GM19395 (cell line): ENCODE results near the gene FCAMR.

Source experiments
- ATAC-seq: cut with Tn5 transposase; IDR thresholded peaks from one replicate; pipeline ENCODE4 v1.9.1; 2021; ENCODE audit warnings: mild to moderate bottlenecking, moderate library complexity; ENCODE audit not compliant: unreplicated experiment

Gene FCAMR, protein sequence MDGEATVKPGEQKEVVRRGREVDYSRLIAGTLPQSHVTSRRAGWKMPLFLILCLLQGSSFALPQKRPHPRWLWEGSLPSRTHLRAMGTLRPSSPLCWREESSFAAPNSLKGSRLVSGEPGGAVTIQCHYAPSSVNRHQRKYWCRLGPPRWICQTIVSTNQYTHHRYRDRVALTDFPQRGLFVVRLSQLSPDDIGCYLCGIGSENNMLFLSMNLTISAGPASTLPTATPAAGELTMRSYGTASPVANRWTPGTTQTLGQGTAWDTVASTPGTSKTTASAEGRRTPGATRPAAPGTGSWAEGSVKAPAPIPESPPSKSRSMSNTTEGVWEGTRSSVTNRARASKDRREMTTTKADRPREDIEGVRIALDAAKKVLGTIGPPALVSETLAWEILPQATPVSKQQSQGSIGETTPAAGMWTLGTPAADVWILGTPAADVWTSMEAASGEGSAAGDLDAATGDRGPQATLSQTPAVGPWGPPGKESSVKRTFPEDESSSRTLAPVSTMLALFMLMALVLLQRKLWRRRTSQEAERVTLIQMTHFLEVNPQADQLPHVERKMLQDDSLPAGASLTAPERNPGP

DNA sequence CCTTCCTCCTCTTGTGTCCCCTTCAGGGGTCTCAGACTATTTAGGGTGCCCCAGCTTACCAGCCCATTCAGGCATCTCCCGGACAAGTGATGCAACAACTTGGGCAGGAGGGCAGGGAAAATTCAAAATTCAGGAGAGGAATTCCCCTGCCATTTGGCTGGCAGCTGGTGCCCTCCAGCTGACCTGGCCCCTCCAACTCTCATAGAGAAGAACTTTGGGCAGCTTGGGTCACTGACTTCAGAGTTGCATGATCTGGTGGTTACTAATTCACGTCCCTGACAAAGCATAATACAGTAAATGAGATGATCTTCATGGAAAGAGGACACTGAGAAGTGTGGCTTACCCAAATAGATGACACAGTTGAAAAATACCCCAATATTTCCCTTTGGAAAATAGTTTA, at the start of gene FCAMR:
TSS of gene FCAMR (minus strand) at position 15 of the 400 bp plus-strand sequence. CDS start 335 bp downstream, outside the sequence.
- no peak for ATAC-seq

DNA sequence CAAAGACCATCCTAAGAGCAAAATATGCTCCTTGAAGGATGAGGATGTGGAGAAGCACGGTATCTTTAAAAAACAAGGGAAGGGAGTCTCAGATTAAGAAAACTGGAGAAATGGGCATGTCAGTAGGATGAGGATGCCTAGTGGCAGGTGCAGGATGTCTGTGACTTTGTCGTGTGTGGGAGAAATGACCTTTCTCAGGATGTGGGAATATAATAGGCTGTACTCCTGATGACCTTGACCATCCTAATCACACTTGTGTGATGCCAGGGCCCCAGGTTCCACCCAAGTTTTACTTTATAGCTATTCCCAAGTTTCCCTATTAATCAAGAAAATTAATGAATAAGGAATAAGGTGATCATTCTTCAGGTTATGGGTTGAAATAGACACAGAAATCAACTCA, 49.4 kb upstream of the FCAMR start:
- ATAC-seq = no peak

DNA sequence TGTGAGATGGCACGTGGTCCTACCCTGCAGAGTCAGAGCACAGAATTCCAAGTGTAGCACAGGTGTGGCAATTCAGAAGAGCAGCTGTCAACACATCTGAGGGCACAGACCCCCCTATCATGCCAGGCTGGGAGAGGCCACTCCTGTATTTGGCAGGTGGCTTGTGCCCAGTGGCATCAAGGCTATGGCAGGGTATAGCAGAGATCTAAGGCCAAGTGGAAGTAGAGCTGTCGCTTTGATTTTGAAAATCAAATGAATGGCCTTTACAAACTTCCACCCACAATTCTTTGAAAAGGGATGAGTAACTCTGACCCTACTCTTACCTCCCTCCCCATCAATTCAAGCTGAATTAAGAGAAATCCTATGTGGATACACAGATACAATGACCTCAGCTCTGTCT, 48.9 kb upstream of the FCAMR start:
- ATAC-seq = no peak

DNA sequence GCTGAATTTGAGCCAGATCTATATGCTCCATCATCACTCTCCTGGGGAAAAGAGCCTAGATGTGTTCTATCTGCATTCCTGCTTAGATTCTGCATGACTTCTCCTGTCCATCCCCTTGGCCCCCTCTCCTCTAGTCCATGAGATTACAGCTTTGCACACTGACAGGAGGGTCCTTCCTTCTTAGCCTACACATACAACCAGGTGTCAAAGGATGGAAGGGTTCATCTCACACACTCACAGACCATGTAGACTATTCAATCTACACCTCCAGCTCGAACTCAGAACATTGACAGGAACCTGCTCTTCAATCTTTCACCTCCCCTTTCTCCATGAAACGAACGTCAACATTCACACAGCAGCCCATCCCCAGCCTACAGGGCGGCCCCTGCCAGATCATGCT, 48.4 kb upstream of the FCAMR start:
- ATAC-seq = no peak

DNA sequence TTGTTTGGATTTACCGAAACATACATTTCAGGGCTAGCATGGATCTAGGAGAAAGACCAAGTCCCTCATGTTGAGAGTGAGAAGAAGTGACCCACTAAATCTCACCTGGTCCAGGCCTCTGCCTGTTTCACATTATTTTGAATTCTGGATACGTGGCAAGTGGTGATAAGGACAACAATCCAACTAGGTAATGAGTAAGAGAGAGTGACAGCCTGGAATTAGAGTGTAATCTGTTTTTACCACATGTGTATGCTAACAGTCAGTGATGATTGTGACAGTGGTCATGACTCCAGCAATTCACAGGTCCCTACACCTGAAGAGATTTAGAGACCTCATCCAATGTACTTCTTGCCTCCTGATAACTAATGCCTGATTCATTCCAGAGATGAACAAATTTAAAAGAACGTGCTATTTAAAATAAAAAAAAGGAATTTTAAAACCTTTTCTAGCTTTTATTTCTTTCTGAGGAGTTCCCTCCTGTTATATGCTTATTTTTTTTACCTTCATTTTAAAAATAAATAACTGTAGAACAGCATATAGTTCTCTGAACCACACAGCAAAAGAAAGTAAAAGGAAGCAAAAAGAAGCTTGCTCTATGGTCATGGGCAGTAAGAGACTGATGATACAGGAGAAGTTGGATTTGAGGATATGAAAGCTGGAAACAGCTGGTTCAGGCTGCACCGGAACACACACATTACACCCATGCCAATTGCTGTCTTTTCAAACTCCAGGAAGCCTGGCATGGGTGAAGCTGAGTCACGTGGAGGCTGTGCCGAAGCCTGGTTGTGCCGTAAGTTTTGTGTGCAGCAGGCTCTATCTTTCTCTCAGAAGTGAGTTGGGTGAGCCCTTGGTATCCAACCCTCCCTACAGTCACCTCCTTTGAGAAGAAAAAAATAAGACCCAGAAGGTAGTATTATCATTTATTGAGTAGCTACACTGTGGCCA, 47.6 kb upstream of the FCAMR start:
- no peak for ATAC-seq

DNA sequence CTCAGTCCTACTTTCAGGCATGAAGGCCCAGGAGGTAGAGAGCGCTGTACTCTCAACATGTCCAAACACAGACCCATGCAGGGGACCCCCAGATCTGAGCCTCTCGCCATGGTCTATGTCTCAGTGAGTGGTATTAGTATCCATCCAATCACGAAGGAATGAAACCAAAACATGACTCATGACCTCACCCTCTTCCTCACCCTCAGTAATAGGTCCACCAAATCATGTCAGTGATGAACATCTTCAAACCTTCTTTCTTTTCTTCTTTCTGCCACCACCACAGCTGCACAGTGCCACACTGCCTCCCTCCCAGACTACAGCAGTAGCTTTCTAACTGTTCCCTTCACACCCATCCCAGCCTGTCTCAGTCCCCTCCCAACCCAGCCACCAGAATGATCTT, 45.5 kb upstream of the FCAMR start:
- no peak for ATAC-seq

DNA sequence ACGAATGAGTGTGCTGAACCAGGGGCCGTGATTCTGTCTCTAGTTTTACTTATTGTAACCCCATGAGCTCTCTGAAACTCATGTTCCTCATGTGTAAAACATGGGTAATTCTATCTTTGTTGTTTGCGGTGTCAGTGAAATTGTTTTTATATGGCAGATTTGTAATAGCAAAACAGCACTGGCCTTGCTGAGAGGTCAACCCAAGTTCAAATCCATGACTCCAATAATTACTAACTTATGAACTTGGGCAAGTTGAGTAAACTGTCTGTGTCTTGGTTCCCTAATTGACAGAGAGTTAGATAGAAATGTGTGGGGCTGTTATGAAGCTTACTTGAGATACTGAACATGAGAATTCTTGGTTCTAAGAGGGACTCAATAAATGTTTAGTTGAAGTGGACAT, 44.5 kb upstream of the FCAMR start:
- no peak for ATAC-seq

DNA sequence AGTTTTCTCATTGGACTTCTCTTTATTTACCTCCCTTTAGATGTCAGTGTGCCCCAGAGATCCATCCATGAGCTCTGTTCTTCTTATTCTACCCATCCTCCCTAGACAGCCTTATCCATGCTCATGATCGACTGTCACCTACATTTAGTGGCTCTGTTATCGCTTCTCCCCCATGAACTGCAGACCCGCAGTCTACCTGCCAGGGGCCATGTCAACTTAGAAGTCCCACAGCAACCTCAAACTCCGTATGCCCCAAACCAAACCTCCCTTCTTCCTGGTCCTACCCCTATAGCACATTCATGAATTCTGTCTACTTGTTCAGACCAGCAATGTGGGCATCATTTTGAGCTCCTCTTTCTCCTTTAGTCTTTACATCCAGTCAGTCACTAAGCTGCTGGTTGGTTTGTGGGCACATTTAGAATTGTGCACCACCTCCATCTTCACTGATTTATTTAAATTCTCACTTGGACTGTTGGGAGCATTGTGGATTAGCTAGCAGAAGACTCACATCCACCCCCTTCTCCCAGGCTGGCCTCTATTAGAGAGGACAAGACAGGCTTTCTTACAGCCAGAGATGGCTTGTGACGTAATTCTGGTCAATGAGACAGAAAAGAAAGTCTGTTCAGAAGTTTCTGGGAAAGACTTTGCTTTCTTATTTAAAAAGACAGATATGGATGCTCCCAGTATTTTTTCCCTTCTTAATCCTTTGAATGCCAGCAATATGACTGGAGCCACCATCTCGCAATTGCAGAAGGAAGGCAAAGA, 43.2 kb upstream of the FCAMR start:
- ATAC-seq = no peak

DNA sequence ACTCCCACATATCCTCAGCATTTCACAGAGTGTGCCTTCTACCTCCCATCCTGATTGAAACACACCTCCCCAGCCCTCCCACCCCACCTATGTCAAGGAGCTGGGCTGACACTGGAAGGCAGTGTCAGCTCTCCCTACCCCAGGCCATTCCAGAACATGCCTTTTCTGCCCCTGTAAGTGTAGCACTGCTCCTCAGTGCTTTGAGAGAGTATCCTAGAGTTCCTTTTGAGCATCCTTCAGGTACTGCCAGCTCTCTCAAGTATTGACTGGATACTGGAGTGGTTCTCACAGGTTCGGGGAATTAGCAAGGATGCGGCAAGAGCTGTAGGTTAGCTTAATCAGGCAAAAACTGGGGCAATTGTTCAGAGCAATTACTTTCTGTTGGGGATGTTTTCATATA, 40.5 kb upstream of the FCAMR start:
- ATAC-seq = no peak

DNA sequence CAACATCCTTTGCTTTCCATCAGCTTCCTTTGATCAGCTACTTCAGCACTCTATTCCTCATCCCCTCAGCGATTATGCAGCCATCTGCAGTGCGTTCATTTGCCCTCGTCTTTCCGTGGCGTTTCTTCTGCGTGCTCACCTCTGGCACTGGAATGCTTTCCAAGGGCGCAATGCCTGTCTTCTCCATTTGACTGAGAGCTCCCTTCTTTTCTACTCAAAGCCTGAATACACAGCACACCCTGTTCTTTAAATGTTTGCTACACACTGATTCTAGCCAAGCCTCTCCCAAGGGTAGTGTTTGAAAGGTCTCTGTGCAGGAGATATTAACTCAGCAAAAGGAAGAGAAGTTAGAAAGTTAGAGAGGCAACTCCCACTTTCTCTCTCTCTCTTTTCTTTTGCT, 39.7 kb upstream of the FCAMR start:
- no peak for ATAC-seq

DNA sequence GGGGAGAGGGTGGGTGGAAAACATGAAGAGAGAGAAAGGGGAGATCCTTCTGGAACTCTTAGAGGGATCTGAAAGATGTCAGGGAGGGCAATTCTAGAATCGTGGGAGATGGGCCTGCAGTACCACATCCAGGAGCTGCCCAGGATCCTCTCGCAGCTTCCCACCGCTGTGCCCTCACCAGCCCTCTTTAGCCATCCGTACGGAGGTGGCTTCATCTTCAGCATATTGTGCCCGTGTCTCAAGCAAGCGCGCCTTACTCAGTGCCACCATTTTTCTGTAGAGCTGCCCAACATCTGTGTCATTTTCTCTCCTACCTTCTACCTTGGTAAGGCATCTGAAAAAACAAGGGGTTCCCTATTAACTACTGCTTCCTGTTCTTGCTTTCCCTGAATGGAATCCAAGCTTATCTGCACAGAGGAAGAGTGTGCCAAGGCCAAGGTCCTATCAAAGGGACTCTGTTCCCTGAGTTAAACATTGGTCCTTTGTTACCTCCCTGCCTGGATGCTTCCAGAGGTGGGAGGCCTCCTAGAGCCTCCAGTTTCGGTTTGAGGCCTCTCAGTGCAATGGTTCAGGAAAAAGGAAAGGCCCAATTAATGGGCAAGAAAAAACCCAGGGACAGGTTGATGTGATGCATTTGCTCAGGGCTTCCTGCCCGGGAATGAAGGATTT, 39.1 kb upstream of the FCAMR start:
- no peak for ATAC-seq

DNA sequence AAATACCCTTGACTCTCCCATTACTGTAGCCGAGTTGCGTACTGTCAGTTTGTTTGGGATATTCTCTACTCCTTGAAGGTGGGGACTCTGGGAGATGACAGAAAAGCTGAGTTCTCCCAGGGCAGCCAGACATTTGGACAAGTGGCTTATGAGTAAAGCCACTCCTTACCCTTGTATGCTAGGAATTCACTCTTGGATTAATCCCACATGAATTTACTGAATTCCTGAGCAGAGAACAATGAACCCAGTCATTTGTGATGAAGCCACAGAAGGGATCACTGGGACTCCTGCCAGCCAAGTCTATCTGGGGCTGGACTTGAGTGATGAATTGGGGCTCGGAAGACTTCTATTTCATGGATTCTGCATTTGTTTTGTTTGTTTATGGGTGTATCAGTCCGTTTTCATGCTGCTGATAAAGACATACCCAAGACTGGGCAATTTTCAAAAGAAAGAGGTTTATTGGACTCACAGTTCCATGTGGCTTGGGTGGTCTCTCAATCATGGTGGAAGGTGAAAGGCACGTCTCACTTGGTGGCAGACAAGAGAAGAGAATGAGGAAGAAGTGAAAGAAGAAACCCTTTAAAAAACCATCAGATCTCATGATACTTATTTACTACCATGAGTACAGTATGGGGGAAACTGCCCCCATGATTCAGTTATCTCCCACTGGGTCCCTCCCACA, 37.2 kb upstream of the FCAMR start:
- ATAC-seq = no peak

DNA sequence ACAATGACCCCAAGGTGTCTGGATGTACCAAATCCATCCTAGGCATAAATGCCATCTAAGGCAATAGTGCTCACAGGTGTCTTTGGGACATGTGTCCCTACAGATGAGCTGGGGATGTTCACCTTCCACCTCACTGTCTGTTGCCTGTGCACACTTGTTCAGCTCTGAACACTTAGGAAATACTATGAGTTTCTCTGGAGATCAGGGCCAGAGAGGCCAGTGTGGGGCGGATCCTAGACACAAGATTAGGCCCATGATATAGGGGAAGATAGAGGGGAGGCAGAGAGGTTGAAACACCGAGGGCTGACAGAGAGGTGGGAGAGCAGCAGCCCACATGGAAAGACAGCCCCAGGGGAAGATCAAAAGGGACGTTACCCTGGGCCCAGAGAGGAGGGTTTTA, 36.7 kb upstream of the FCAMR start:
- ATAC-seq = no peak

DNA sequence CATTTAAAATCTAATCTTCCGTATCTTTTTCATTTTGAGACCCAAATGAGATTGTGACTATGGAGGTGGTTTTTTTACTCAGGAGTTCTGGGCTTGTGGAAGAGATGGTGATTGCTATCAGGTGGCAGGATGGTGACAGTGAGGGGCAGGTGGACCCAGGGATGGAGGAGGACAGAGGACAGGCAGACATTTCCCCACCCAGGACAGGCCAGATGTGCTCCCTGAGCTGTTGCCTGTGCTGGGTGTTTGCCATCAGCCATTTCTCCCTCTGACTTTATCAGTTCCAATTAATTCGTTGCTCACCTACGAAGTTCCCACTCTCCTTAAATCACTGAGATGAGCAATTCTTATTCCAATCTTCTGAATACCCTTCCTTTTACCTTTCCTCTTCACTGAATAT, 35.8 kb upstream of the FCAMR start:
- ATAC-seq = no peak

DNA sequence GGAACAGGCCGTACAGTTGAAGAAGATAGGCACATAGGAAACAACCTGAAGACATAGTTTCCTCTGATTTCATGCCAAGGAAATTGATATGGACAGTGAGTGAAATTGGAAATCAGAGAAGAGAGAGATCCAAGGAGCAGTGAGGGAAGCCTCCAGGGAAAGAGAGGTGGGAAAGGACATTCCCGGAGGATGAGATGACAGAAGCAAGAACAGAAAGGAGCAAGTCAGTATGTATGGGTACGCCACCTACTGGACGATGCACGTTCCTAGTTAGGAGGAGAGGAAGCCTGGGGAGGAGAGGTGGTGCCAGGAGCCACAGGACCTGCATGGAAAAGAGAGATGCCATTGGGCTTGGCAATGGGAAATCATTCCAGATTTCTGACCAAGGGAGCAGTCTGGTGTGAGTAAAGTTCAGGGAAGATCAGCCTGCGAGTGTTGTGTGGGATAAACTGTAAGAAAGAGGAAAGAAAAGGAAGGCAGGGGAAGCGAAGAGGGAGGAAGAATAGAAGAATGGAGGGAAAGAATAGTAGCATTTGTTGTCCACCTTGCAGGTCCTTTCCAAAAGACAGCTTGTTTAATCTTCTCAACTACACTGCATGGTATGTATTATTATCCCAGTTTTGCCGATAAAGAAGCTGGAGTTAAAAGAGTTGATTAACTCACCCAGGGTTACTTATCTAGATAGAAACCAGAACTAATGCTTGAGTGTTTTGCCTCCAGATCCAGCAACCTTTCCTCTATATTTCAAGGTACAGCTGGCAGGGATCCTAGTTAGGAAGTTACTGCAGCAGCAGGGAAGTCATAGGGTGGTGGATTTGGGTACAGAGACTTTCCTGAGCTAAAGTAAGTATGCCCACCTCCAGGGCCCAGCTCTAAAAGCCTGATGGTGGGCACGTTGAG, 34.9 kb upstream of the FCAMR start:
- ATAC-seq = no peak

DNA sequence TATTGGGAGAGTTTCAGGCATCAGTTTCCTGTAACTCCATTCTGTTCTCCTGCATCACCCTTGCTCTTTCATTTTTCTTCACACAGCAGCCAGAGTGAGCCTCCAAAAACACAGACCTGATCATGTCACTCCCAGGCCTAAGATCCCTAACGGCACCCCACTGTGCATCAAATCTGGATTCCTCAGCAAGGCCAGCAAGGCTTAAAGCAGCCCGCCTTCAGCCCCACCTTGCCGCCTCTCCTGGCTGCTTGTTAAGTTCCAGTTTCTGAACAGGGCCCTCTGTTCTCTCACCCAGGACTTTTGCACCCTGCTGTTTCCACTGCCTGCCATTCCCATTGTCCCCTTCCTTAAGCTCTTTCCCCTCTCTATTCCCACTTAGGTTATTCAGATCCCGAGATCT, 33.0 kb upstream of the FCAMR start:
- ATAC-seq = no peak

DNA sequence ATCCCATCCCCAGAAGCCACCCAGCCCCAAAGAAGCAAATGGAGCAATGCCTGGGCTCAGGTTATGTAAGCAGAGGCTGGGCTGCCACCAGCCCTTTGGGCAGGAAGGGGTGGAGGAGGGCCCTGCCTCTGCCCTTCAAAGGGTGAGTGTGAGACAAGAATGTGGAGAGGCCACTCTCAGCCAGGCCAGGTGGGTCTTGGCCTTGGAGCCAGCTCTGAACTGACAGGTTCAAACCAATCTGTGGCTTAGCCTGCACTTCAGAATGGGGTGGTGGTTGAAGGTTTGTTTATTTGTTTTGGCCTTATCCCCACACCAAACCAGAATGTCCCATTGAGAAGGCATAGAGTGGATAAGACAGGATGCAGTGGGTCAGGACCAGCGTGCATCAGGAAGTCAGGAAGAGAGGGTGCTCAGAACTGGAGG, 32.5 kb upstream of the FCAMR start:
- ATAC-seq = no peak

DNA sequence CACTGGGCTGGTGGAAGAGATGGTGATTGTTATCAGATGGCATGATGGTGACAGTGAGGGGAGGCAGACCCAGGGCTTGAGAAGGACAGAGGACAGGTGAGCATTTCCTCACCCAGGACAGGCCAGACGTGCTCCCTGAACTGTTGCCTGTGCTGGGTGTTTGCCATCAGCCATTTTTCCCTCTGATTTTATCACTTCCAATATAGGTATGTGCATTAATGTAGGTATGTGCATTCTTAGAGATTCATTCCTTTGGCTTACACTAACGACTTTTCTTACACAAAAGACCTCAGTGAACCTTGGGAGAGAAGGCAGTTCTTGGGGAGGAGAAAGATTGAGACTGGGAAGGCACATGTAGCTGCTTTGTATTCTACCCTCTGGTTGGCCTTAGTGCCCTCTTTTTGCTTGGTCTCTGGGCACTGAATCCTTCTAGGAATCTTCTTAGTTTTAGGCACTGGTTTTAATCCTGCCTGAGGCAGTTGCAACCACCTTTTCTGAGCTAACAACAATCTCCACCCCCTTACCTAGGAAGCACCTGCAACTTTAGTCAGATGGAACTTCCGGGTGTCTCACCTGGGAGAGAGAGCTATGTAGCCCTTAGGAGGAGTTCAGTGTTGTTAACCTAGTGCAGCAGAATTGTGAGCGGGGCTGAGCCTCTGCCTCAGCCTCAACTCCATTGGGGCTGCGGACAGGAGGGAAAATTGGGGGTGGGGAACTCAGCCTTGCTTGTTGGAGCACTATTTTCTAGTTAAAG, 31.4 kb upstream of the FCAMR start:
- no peak for ATAC-seq
